ENCODE measurements around the gene PPM1F.
"Not testable (repeated sequence)": the region's sequence is repeated elsewhere in the genome, so short reads cannot be mapped to it uniquely, and the experiment has no call there.

The PPM1F gene

DNA sequence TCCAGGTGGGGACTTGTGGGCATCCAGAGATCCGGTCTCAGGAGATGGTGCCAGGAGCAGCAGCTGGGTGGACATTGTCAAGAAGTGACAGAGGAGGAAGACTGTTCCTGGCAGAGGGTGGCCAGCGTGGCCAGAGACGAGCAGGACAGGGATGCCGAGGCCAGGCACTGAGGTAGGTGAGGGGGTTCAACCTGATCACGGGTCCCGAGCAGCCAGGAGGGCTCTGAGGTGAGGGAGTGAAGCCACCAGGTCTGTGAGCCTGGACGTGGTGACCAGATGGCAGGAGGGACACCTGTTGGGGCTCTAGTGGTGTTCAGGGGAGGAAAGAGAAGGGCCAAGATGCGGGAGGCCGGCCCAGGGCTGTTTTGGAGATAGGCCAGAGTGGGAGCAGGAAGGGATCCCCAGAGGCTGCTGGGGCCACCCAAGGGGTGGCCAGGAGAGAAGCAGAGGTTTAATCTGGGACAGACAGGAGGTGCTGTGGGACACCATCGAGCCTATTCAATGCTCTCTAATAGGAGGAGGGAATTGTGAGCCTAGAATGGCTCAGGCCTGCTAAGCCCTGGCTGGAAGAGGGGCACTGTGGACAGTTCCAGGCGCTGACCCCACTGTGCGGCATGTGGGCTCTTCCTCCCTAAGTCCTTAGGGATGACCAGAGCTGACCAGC lies 6.3 kb downstream of the PPM1F start:
- intact Hi-C loops (cut with DNase I): no loop called here
- no peak for DNase-seq

DNA sequence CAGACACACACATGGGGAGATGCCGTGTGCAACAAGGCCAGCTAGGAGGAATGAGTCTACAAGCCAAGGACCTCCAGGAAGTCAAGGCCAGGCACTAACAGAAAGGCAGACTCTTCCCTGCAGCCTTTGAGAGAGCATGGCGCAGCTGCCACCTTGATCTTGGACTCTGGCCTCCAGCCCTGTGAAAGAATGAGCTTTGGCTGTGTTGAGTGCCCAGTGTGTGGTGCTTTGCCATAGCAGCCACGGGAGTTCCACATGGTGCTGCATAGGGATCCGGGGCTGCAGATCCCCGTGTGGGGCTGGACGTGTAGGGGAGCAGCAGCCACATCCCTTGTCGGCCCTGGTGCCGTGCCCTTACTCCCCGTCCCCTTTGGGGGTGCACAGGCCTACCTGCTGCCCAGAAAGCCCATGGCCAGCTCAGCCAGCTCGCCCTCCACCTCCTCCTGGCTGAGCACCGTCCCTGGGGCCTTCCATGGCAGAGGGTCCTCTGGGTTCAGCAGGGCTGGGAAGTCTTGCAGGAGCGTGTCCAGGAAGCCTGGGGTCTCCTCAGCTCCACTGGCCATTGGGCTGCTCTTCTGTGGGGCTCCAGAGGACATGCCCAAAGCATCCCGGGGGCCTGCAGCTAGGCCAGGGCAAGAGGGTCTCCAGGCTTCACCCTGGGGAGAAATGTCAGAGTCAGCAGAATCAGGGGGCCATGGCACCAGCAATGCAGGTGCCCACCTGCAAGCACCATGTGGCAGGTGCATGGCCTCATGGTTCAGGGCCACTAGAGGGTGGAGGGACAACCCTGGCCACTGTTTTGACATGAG lies 7.0 kb downstream of the PPM1F start:
- intact Hi-C loops (cut with DNase I): no loop called here
- no peak for DNase-seq

DNA sequence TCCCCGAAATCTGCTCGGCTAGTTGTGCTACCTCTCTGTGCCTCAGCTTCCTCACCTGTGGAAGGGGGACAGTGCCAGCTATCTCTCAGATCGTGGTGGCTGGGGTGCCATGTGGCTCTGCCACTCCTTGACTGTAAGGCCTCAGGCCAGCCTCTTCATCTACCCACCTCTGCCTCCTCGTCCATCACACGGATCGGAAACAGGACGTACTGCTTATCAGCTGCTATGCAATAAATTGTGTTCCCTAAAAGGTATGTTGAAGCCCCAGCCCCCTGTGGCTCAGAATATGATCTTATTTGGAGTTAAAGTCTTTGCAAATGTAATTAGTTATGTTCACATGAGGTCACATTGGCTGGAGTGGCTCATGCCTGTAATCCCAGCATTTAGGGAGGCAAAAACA lies 7.8 kb downstream of the PPM1F start:
- no peak for DNase-seq
- intact Hi-C loops (cut with DNase I): no loop called here

DNA sequence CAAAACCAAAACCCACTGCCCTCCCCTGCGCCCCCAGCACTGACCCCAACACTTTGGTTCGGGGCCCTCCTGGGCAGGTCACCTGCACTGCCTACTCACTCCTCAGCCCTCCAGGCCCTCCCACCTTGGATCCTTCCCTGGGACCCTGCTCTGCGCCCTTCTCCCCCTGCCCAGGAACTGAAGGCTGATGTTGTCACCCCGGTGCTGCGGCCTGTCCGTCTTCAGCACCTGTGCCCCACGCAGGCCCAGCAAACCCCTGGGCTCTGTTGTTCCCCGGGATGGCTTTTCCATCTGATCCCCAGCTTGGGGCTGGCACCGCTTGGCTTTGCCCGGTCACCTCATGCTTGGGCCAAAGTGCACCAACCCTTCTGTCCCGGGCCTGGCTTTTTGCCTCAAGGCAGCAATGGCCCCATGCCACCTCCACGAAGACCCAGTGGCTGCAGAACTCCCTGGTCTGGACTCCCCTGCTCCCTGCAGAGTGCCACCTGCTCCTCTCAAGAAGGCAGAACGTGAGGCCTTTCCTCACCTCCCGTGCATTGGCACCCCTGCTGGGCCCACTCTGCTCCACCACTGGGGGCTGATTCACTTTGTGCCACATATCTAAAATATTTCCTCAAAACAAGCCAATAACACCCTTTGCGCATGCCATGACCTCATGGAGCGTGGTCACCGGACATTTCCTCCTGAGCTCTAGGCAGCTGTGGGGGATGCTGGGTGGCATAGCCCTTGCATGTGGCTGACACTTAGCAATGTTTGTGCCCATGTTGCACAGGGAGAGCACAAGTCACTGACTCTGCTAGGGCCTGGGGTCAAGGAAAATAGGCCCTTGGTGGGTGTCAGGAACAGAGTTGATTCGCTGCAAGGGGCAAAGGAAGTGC lies 8.8 kb downstream of the PPM1F start:
- intact Hi-C loops (cut with DNase I): no loop called here
- DNase-seq: no peak

DNA sequence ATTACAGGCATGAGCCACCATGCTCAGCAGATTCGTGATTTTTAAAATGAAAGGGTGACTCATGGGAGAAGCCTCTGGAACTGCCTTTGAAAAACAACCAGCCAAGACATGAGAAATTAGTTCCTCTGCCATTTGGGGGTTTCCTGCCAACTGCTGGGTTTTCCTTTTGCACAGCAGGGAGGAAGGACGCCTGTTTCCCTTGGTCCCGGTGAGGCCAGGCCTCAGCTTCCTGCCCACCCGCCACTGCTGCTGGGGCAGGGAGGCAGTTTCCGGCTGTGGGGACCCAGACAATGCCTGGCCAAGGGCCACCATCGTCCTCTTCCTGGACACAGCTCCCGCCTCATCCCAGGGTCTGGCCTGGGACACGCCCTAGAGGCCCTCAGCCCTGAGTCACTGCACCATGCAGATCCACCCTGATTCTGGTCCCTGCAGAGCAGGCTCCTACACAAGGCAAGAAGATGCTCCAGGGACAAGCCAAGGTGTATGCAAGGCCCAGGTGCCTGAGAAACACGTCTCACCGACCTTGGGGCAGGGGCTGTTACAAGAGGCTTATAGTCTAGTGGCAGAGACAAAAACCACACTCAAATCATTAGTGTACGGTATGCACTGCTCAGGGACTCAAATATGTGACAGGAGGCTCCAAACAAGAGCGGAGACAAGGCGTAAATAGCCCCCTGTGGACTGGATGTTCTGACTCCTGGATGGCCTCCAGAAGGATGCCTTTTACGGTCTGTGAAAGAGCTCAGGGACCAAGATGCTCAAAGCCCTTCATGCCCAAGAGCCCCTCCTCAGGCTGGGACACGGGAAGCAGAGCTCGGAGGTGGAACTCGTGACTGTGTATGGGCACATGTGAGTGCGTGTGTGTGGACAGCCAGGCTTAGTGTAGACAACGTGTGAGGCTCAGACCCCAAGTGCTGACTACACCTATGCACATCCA lies 10.0 kb downstream of the PPM1F start:
- intact Hi-C loops (cut with DNase I): no loop called here
- DNase-seq: peak in 8 of 42 donors; percentile 23 to 53 (median 33)

DNA sequence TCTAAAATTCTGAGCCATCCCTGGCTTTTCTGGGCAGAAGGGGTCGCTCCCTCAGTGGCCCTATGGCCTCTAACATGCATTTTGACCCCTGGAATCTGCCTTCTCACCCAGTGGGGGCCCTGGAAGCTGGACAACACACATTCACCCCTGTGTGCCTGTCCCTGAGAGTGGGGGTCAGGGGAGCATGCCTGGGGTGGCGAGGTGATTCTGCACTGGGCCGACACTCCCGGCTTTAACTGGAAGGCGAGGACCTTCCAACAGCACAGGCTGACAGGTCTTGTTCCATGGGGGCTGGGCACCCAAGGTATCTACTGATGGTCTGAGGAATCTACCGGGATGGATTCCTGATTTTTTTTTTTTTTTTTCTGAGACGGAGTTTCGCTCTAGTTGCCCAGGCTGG lies 10.7 kb downstream of the PPM1F start:
- intact Hi-C loops (cut with DNase I): no loop called here
- DNase-seq: no peak

DNA sequence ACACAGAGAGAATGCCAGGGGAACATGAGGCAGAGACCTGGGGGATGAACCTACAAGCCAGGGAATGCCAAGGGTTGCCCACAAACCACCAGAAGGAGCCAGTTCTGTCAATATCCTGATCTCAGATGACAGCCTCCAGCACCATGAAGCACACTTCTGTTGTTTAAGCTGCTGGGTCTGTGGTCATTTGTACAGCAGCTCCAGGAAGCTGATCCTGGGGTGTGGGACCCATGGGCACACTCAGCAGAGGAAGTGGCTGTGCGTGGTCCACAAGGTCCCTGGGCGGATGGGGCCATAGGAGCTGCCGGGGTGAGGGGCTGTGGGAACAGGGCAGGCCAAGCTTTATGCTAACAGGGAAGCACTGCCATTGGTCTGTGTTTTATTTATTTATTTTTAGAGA lies 12.1 kb downstream of the PPM1F start:
- peak in 4 of 42 donors; percentile 40 to 44 (median 42) for DNase-seq
- intact Hi-C loops (cut with DNase I): no loop called here

DNA sequence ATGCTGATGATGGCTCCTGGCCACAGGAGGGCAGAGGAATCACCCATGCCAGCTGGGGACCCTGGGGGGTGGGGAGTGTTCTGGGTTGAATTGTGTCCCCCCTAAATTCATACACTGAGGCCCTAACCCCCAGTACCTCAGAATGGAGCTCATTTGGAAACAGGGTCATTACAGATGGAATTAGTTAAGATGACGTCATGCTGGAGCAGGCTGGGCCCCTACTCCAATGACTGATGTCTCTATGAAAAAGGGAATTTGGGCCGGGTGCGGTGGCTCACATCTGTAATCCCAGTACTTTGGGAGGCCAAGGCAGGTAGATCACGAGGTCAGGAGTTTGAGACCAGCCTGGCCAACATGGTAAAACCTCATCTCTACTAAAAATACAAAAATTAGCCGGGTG lies 12.7 kb downstream of the PPM1F start:
- DNase-seq: not testable (repeated sequence)
- intact Hi-C loops (cut with DNase I): loop anchor here (2.0 to 5.0 kb wide), 4 partner anchors 13 to 228 kb away; partner anchors contain the start of genes MAPK1, PPM1F and YPEL1

DNA sequence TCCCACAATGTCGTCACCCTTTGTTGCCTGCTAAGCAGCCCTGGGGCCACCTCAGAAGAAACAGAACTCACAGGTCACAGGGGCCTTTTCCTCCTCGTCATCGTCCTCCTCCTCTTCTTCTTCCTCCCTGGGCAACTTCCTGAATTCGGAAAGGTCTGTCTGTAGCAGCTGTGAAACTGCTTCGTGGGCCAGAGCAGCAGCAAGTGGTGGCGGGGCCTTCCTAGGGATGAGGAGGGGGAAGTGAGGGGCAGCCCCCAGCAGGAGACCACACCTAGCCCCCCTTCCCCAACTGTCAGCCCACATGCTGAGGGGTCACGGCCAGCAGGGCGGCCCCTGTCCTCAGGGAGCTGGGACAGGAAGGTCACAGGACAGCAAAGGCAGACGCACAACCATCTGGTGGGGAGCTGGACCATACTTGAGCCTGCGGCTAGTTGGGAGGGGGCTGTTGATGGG lies 13.2 kb downstream of the PPM1F start:
- DNase-seq: peak in 1 of 42 donors; percentile 54
- intact Hi-C loops (cut with DNase I): loop anchor here (2.0 to 5.0 kb wide), 4 partner anchors 13 to 227 kb away; partner anchors contain the start of genes MAPK1, PPM1F and YPEL1

DNA sequence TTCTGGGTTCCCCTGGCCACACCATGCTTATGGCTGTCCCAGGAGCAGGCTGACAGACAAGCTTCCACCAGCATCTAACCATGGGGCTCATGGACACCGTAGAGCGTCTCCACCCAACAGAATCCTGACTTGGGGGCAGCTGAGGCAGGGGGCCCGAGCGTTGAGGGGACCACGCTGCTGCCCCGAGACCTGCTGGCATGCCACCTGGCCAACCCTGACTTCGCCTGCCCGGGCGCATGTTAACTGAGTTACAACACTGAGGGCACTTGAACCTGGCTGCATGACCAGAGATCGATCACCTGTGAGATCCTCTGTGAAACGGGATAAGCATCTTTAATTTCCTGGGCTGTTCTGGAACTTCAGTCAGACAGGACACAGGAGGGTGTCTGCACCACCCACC lies 13.7 kb downstream of the PPM1F start:
- DNase-seq: no peak
- intact Hi-C loops (cut with DNase I): loop anchor here (2.0 to 5.0 kb wide), 4 partner anchors 14 to 227 kb away; partner anchors contain the start of genes MAPK1, PPM1F and YPEL1

DNA sequence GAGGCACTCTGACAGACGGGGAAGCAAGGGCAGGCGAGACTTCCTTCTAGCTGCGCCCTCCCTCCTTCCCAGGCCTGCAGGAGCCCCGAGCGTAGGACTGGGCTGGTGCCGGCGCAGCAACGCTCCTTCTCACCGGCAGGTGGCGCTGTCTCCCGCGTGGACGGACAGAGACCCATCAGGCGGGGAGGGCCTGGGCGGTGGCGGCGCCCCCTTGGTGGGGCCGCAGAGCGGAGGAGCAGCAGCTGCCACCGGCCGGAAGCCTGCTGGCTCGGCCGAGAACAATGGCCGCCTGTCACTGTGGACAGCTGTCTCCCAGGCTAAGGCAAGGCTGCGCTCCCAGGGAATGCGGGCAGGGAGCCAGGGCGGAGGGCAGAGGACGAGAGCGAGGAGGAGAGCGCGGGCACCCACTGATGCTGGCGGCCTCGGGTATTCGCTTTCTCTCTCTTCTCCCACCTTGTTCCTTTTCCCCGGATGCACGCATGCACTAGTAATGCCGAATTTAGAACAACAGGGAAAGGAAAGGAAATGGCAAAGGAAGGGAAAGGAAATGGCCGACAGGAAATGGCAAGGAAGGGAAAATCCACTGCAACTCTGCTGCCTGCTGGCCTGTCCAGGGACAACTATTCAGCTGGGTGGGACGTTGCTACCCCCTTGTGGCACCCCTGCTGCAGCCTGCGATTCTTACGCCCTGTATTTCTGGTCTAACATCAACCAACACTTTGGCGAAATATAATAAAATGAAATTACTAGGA lies 14.4 kb downstream of the PPM1F start:
- DNase-seq: peak; percentile 85 to 99 (median 96)
- intact Hi-C loops (cut with DNase I): loop anchor here (2.0 to 5.0 kb wide), 4 partner anchors 15 to 226 kb away; partner anchors contain the start of genes MAPK1, PPM1F and YPEL1

DNA sequence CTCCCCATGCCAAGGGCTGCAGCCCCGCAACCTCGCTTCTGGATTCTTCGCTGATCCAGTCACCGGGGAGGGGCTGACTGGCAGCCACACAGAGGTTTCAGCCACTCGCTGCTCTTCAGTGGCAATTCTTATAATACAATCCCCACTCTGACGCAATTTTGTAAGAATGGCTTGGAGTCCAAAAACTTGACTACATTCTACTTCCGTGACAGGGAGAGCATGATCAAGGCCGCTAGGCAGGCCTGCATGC lies 14.9 kb downstream of the PPM1F start:
- peak in 3 of 42 donors; percentile 28 to 42 (median 40) for DNase-seq
- intact Hi-C loops (cut with DNase I): loop anchor here (2.0 to 5.0 kb wide), 4 partner anchors 15 to 225 kb away; partner anchors contain the start of genes MAPK1, PPM1F and YPEL1

DNA sequence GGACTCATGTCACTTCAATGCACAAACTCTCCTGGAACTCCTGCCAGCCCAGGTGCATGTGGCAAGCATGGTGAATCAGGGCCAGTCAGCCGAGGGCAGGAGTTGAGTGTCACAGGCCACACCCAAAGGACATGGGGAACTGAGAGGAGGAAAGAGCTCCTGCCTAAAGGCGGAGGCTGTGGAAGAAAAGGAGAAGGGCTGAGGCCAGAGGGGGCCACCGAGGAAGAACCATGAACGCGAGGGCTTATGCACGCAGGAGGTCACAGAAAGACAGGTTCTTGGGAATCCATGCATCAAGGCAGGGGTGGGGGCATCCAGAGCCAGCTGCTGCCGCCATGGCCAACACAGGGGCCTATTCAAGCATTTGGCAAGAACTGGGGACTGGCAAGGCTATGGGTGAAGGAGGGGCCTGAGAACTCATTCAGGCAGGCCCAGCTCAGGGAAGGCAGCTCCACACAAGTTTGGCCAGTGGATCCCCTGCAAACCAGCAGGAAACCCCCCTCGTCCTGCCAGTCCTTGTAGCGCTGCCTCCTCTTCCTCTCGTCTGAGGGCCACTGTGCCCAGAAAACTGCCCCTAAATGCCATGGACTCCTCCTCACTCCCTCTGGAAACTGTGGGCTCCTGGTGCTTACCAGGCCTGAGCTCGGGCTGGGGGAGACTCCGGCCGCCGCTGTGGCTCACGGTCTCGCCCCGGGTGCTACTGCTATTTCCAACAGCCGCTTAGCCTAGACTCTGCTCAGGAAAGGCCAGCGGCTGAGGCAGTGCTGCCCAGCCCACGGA lies 15.4 kb downstream of the PPM1F start:
- DNase-seq: peak in 35 of 42 donors; percentile 40 to 80 (median 62)
- intact Hi-C loops (cut with DNase I): loop anchor here (5.0 kb wide), 3 partner anchors 70 to 225 kb away; partner anchors contain the start of genes MAPK1 and YPEL1

DNA sequence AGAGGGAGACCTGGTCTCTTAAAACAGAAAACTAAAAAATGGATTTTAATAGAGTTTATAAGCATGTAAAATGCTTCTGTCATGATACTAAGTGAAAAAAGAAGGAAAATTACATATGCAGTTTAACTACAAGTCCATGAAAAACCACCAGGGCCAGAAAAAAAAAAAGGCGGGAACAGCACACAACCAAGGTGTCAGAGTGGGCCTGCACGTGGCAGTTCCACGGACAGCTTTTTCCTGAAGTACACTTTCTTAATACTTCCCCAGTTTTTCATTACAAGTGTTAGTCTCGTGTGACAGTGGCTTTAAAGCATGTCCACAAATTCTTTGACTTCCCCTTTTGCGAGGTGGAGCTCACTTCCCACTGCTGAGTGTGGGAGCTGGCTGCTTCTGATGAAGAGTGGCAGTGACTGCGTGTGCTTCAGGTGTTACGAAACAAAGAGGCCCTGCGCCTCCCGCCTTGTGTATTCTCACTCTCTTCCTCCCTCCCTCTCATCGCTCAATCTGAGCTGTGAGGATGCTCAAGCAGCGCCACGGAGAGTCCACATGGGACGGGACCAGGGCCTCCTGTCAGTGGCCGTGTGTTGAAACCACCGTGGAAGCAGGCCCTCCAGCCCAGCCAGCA lies 16.4 kb downstream of the PPM1F start:
- intact Hi-C loops (cut with DNase I): loop anchor here (5.0 kb wide), 3 partner anchors 69 to 224 kb away; partner anchors contain the start of genes MAPK1 and YPEL1
- DNase-seq: peak in 40 of 42 donors; percentile 54 to 94 (median 78)

DNA sequence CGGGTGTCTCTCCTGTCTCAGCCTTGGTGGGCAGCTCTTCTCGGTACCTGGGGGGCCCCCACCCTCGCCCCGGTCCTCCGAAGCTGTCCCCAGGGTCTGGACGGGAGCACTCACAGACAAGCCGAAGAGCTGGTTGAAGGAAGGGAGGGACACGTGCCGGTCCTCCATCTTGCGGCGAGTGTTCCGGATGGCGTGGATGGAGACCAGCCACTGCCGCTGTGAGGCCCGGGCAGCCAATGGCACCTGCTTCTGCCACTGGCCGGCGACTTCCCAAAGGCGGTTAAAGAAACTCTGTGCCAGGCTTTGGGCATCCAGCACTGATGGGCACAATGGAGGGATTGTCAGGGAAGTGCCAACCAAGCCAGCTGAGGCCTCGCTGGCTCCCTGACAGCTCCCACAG lies 18.7 kb downstream of the PPM1F start:
- intact Hi-C loops (cut with DNase I): no loop called here
- DNase-seq: peak; percentile 48 to 87 (median 74)

DNA sequence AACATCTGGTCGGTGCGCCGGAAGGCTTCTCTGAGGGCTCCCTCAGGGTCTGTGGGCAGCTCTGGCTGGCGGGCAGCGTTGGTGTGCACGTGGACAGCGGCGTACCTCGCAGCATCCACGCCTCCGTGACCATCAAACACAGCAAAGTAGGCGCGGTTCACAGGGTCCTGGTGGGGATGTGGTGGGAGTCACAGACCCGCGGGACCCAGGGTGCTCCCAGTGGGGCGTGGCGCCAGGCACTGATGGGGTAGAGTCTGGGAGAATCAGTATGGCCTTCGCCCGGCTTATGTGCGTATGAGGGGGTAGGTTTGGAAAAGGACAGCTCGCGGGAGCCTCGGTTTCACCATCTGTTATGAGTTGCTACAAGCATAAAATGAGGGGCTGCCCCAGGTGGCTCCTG lies 19.2 kb downstream of the PPM1F start:
- no peak for DNase-seq
- intact Hi-C loops (cut with DNase I): no loop called here
